NT2/D1 (cell line): ENCODE results near the gene OPCML.

Experiments
- SUZ12 ChIP-seq: IDR thresholded peaks from 2 replicates; pipeline ENCODE4 v1.6.1; 2011; ENCODE audit not compliant: insufficient read length, insufficient read depth; ENCODE audit errors: extremely low read depth
- YY1 ChIP-seq: IDR thresholded peaks from 2 replicates; pipeline ENCODE4 v1.6.1; 2011; ENCODE audit not compliant: insufficient read length, insufficient read depth

DNA sequence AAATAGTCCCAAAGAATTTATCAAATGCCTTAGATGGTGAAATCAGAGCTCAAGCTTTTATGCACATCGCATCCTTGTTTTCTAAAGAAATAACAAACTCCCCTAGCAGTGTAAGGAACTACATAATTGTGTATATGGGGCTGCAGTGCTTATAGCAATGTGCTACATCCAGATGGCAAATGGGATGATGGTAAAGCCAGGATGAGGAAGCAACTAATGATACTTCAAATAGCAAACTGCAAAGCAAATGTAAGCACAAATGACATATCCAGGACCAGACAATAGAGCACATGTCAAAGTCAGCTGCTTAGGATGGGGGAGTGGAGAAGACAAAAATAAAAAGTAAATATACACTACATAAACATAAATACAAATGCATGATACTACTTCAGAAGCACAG, 425.9 kb downstream of the OPCML start:
- TF ChIP-seq YY1: no peak
- no peak for TF ChIP-seq SUZ12
